GM12878 (cell line): ENCODE measurements around the gene ENOX1. TPM values are rescaled to one million over a fixed set of nuclear protein-coding genes. Genes with fewer than 3 reads are reported as not detected.

ENCODE experiments used
- ATAC-seq: fragments of 200-7000 bp; cut with Tn5 transposase; 3 replicates; pipeline ENCODE4 v1.9.1; 2020; ENCODE audit warnings: mild to moderate bottlenecking, moderate library complexity
- BruUV-seq: library from RNA; stranded (reverse); fragments of 400-500 nt; replicated peaks from 2 replicates; lab custom pipeline; 2021; lab: Mats Ljungman, UMichigan
- CTCF ChIA-PET: fragments of 300-600 bp; sonication (Branson Sonifier 250); formaldehyde crosslinking; extraction: SDS; loops from one replicate; lab custom pipeline; 2021; ENCODE audit warnings: inconsistent platforms; lab: Yijun Ruan, JAX
- POLR2A ChIA-PET: fragments of 350-600 bp; formaldehyde crosslinking; extraction: SDS; loops from one replicate; lab custom pipeline; 2021; ENCODE audit warnings: inconsistent platforms; lab: Charles Lee
- RAD21 ChIA-PET: fragments of 300-600 bp; sonication (Branson Sonifier 250); formaldehyde crosslinking; loops from one replicate; lab custom pipeline; 2023; ENCODE audit warnings: antibody characterized with exemption; ENCODE audit not compliant: unreplicated experiment; lab: Charles Lee
- SMC1A ChIA-PET: fragments of 300-600 bp; sonication (Branson Sonifier 250); formaldehyde crosslinking; loops from one replicate; lab custom pipeline; 2023; ENCODE audit not compliant: unreplicated experiment, uncharacterized antibody; lab: Charles Lee
- DNase-seq: peaks from one replicate; pipeline ENCODE4 v3.0.0-alpha.2; 2011; ENCODE audit warnings: low read depth, low spot score
- FAIRE-seq: peaks from 3 replicates; lab custom pipeline; 2011; peaks lifted over from hg19 to GRCh38; lab: Jason Lieb, UNC
- H2AFZ ChIP-seq: 2 replicates; pipeline ENCODE4 v1.6.0; 2011; ENCODE audit warnings: low read depth, low read length, control low read depth; ENCODE audit not compliant: control insufficient read depth
- H3K27ac ChIP-seq: 2 replicates; pipeline ENCODE4 v1.5.1; 2011; ENCODE audit warnings: control low read depth; ENCODE audit not compliant: control insufficient read depth, insufficient read depth
- H3K27me3 ChIP-seq, 2 experiments: replicated peaks in 1 of 2; 2 replicates each; pipeline versions ENCODE4 v1.6.0 to v1.6.1; 2011; ENCODE audit warnings: low read length in 1 of 2; ENCODE audit not compliant: control insufficient read depth in 2 of 2, insufficient read depth in 2 of 2
- H3K36me3 ChIP-seq, 2 experiments: 2 replicates each; pipeline ENCODE4 v1.5.1; 2011; ENCODE audit warnings: low read length in 1 of 2; ENCODE audit not compliant: control insufficient read depth in 2 of 2, insufficient read depth in 2 of 2
- H3K4me1 ChIP-seq: 2 replicates; pipeline ENCODE4 v1.6.1; 2011; ENCODE audit warnings: mild to moderate bottlenecking, low read length, moderate library complexity, mixed read lengths; ENCODE audit not compliant: control insufficient read depth, insufficient read depth
- H3K4me2 ChIP-seq: 2 replicates; pipeline ENCODE4 v1.6.0; 2011; ENCODE audit warnings: control low read depth; ENCODE audit not compliant: control insufficient read depth, insufficient read depth
- H3K4me3 ChIP-seq: fragments of 200-600 bp; sonication (generic); 2 replicates; pipeline ENCODE4 v1.5.1; 2016
- H3K79me2 ChIP-seq: 2 replicates; pipeline ENCODE4 v1.6.0; 2011; ENCODE audit warnings: low read length; ENCODE audit not compliant: control insufficient read depth, insufficient read depth
- H3K9ac ChIP-seq: 2 replicates; pipeline ENCODE4 v1.8.0; 2011; ENCODE audit warnings: low read length, control low read depth, mixed read lengths; ENCODE audit not compliant: control insufficient read depth, insufficient read depth
- H3K9me3 ChIP-seq: replicated peaks from 3 replicates; pipeline ENCODE4 v1.5.1; 2011; ENCODE audit warnings: mild to moderate bottlenecking, low read length; ENCODE audit not compliant: control insufficient read depth, insufficient read depth
- H4K20me1 ChIP-seq: 2 replicates; pipeline ENCODE4 v1.6.0; 2011; ENCODE audit not compliant: control insufficient read depth, insufficient read depth
- RAD51 ChIP-seq: fragments of 450-650 bp; IDR thresholded peaks from 2 replicates; pipeline ENCODE4 v1.6.1; 2016; ENCODE audit warnings: moderate library complexity, mild to moderate bottlenecking, inconsistent platforms
- TCF12 ChIP-seq: IDR thresholded peaks from 2 replicates; pipeline ENCODE4 v1.6.1; 2011; ENCODE audit warnings: low read depth, mild to moderate bottlenecking, low read length
- WGBS: methylation state at CpG from one replicate; pipeline ENCODE4 v1.1.6; 2016; ENCODE audit warnings: low lambda C conversion rate; ENCODE audit not compliant: insufficient replicate concordance, insufficient coverage; ENCODE audit errors: missing lambda C conversion rate; 5-methylcytosine and 5-hydroxymethylcytosine counted together
- in situ Hi-C: fragments of 300-500 bp; cut with MboI; formaldehyde crosslinking; loops from 9 replicates; pipeline ENCODE4 v1.14.3; 2018; ENCODE audit warnings: mixed read lengths
- intact Hi-C: fragments of 100-400 bp; cut with micrococcal nuclease; formaldehyde crosslinking; loops from one replicate; pipeline ENCODE4 v1.14.2; 2022; ENCODE audit not compliant: unreplicated experiment
- polyA plus RNA-seq, 11 experiments: library from polyadenylated mRNA; depleted of rRNA in 4 of 11; unstranded in 6 of 11; stranded (reverse) in 5 of 11; fragments of >200 nt; fragmentation: Nextera tagmentation in 4 of 11; fragmentation: Illumina TruSeq in 1 of 11; extraction: Ambion mirVana in 4 of 11; extraction: Trizol in 1 of 11; gene quantifications; 1 replicate in 1 of 11; 2 replicates in 10 of 11; pipeline versions ENCODE4 v1.2.1 to v1.2.3, GENCODE V29; 2011 to 2016; ENCODE audit warnings: inconsistent platforms in 2 of 11, missing spikeins in 2 of 11, low read depth in 1 of 11
- total RNA-seq, 4 experiments: library from RNA; depleted of rRNA in 3 of 4; stranded (reverse); fragments of >200 nt in 3 of 4; fragmentation: Illumina TruSeq in 1 of 4; extraction: Trizol in 1 of 4; gene quantifications; 2 replicates each; pipeline versions ENCODE4 v1.2.1 to v1.2.3, GENCODE V29; 2013 to 2021

ENOX1 gene
- total and polyA plus RNA-seq, 10 of the 15 experiments (the other 5 are each of a cell fraction or from before 2014, with no cell fraction given): 0.11 to 0.26 (median 0.15) TPM

DNA sequence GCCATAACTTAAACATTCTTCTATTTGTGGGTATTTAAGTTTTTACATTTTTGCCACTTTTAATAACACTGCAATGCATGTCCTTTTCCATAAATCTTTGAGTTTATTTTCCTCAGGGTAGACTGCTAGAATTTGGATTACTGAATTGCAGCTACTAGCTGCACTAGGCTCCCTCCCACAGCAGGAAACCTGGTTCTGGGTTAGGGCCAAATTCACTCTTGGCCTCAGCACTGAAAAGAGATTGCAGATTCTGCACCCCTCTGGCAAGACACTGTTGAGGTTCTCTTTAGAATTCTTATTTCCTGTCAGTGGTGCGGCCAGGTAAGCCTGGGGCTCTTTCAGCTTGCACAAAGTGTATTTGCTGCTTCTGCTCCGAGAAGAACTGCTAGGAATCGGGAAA lies 155.7 kb downstream of the ENOX1 start:
- no peaks in the 10 kb centered on the region for H4K20me1 ChIP-seq
- H3K4me2 ChIP-seq: no peak overlapping the region
- H3K79me2 ChIP-seq: no peaks in the 10 kb centered on the region
- no peak for DNase-seq
- no peak for ATAC-seq
- ChIA-PET SMC1A (no interaction called here), CTCF (no interaction called here), POLR2A (no interaction called here), RAD21 (no interaction called here)
- no peak for TF ChIP-seq RAD51
- H3K9me3 ChIP-seq: no peaks in the 10 kb centered on the region; the same call in 2 of the 3 replicates
- no peak for FAIRE-seq
- no peak overlapping the region for H3K9ac ChIP-seq
- no peak overlapping the region for H3K27ac ChIP-seq
- no peaks in the 10 kb centered on the region for H3K36me3 ChIP-seq
- 0% methylated on average over 3 of the region's 3 CpGs for WGBS
- intact Hi-C loops (no loop called here), in situ Hi-C loops (no loop called here)
- no peaks in the 10 kb centered on the region; a peak in 1 of 4 replicates for H3K27me3 ChIP-seq
- no peaks in the 10 kb centered on the region for H3K4me1 ChIP-seq
- H3K4me3 ChIP-seq: no peak overlapping the region
- no TSS peak for BruUV-seq
- no peak overlapping the region for H2AFZ ChIP-seq

GRCh38 chr13:43629691-43630480 lies 156.9 kb downstream of the ENOX1 start:
- H3K9me3 ChIP-seq: no peaks in the 10 kb centered on the region; the same call in 2 of the 3 replicates
- H3K9ac ChIP-seq: no peak overlapping the region
- no peaks in the 10 kb centered on the region for H3K79me2 ChIP-seq
- FAIRE-seq: no peak
- no peaks in the 10 kb centered on the region; a peak in 1 of 4 replicates for H3K27me3 ChIP-seq
- SMC1A ChIA-PET: no interaction called here
- intact Hi-C loops: no loop called here
- POLR2A ChIA-PET: no interaction called here
- CTCF ChIA-PET: no interaction called here
- TF ChIP-seq TCF12: no peak
- no peak for DNase-seq
- RAD21 ChIA-PET: no interaction called here
- no peak overlapping the region for H3K4me3 ChIP-seq
- no peaks in the 10 kb centered on the region for H3K4me1 ChIP-seq
- no peak overlapping the region for H3K27ac ChIP-seq
- no peaks in the 10 kb centered on the region for H4K20me1 ChIP-seq
- 36% methylated on average over 3 of the region's 3 CpGs for WGBS
- no peak for ATAC-seq
- H3K4me2 ChIP-seq: no peak overlapping the region
- in situ Hi-C loops: no loop called here
- no peaks in the 10 kb centered on the region for H3K36me3 ChIP-seq
- no peak overlapping the region for H2AFZ ChIP-seq
- BruUV-seq: no TSS peak
